Ovary (tissue), 3 donors: Measurements from ENCODE around the gene RERG.

ENCODE experiments used
- CTCF ChIP-seq, 3 donors: fragments of 450-650 bp in 2 of 3; fragments of 200-600 bp in 1 of 3; IDR thresholded peaks; one replicate each; pipeline versions ENCODE4 v1.5.1 to v1.8.0; 2016 to 2022; ENCODE audit warnings: antibody characterized with exemption in 3 of 3, mild to moderate bottlenecking in 1 of 3
- POLR2A ChIP-seq: fragments of 450-650 bp; IDR thresholded peaks from one replicate; pipeline ENCODE4 v1.6.1; 2017; ENCODE audit warnings: antibody characterized with exemption, mild to moderate bottlenecking, moderate library complexity
- donor health status: DM: no; HTN: no; CAD: no.

- no peak for TF ChIP-seq CTCF (IDR thresholded peaks at IDR 0.05)
- TF ChIP-seq POLR2A: no peak
Observed at GRCh38 chr12:15208871-15209656, 12.2 kb downstream of the RERG start.
